ENCODE results near the gene TRIM41.
"Not testable (repeated sequence)": the region's sequence is repeated elsewhere in the genome, so short reads cannot be mapped to it uniquely, and the experiment has no call there.

Gene TRIM41

DNA sequence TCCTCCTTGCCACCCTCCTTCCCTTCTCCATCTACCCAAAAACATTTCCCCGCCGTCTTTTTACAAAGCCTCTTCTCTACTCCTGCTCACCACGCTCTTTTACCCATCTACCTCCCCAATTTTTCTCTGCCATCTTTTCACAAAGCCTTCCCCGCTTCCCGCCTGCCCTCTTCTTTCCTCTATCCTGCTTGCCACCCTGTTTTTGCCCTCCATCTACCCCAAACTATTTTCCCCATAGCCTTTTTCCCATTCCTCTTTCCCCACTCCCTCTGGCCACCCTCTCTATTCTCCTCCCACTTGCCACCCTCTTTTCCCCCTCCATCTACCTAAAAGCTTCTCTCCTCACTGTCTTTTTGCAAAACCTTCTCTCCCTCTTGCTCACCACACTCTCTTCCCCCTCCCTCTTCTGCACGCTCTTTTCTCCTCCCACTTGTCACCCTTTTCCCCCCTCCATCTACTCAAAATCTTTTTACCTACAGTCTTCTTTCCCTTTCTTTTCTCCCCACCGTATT, 57.2 kb downstream of the TRIM41 start:
- no peak for DNase-seq (ENCODE audit: insufficient read length, low spot score)
- no peak for FAIRE-seq
- TF ChIP-seq CTCF (IDR thresholded peaks at IDR 0.05; ENCODE audit: insufficient read depth, missing control alignments): no peak

- FAIRE-seq: no peak
- no peak for TF ChIP-seq CTCF (IDR thresholded peaks at IDR 0.05; ENCODE audit: insufficient read depth, missing control alignments)
- no peak for DNase-seq (ENCODE audit: insufficient read length, low spot score)
Measured at GRCh38 chr5:181281077-181281983, 58.2 kb downstream of the TRIM41 start.

GRCh38 chr5:181281984-181282316, 58.9 kb downstream of the TRIM41 start:
- no peak for TF ChIP-seq CTCF (IDR thresholded peaks at IDR 0.05; ENCODE audit: insufficient read depth, missing control alignments)
- no peak for DNase-seq (ENCODE audit: insufficient read length, low spot score)
- no peak for FAIRE-seq

GRCh38 chr5:181282415-181282814, 59.3 kb downstream of the TRIM41 start:
- not testable (repeated sequence) for DNase-seq (ENCODE audit: insufficient read length, low spot score); FAIRE-seq

DNA sequence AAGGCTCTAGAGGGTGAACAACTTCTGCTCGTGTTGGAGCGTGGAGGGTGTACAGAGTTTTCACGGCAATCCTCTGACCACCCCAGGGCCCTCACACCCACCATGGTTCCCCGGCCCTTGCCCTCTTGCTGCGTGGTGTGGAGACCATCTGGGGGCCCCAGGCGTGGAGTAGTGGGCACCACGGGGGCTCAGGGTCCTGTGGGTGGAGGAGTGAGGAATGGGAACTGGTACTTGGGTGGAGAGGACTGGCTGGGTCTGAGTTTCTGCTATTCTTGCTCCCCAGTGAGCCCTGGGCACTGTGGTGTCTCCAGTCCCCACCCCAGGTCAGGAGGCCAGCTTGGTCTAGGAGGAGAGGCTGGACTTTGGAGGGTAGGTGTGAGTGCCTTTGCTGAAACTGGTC, 59.8 kb downstream of the TRIM41 start:
- FAIRE-seq (no peak), DNase-seq (ENCODE audit: insufficient read length, low spot score) (no peak)
- TF ChIP-seq CTCF (IDR thresholded peaks at IDR 0.05; ENCODE audit: insufficient read depth, missing control alignments): no peak

GRCh38 chr5:181283347-181283746, 60.3 kb downstream of the TRIM41 start:
- TF ChIP-seq CTCF (IDR thresholded peaks at IDR 0.05; ENCODE audit: insufficient read depth, missing control alignments): no peak
- DNase-seq (ENCODE audit: insufficient read length, low spot score): no peak
- FAIRE-seq: no peak

DNA sequence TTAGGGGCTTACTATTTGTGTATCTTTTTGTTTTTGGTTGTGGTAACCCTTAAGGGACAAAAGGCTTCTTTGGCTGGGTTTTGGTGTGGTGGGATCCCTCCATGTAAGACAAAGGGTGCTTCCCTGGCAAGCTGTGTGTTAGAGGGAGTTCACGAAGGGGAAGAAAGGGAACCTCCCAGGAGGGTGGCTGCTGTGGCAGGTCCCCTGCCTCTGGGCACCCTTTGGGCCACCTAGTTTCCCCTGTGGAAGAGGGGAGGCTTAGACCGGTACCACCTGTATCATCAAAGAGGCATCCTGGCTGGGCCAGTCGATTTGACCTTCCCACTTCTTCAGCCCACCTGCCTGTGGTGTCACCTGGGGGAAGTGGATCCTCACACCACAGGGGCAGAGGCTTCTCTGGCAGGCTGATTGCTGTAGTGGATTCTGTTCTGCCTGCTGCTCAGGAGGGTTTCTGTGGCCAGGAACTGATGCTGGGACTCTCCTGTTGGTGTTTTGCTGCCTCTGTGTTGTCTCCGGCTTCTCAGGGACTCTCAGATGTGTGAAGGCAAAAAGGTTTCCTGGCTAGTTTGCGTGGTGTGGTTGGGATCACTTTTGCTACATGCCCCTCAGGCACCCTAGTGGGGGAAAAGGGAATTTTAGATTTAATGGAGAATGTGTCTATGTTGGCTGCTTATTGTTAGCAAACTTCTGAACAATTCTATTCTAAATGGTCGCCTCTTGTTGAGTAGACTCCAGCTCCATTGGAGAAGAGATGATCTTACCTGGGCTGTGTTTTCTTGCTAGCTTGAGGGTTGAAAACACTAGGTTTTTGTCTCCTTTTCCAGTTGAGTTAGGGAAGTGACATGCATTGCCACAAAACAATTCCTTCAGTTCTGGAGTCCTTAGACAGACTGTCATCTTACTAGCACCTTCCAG, 61.0 kb downstream of the TRIM41 start:
- DNase-seq (ENCODE audit: insufficient read length, low spot score); FAIRE-seq: not testable (repeated sequence)
